DOHH2 (cell line): ENCODE data around the gene C9orf152.

Source experiments
- H3F3A ChIP-seq: fragments of 200-600 bp; sonication (generic), shearing (Covaris generic); 2 replicates; pipeline ENCODE4 v1.6.0; 2016; ENCODE audit warnings: antibody characterized with exemption, mild to moderate bottlenecking; ENCODE audit not compliant: control insufficient read depth, insufficient read depth
- H3K27ac ChIP-seq: fragments of 200-600 bp; sonication (generic); 2 replicates; pipeline ENCODE4 v1.5.1; 2014; ENCODE audit warnings: low read depth, mild to moderate bottlenecking, low read length, moderate library complexity
- H3K27me3 ChIP-seq: fragments of 200-600 bp; sonication (generic); 2 replicates; pipeline ENCODE4 v1.6.1; 2014; ENCODE audit warnings: mild to moderate bottlenecking, low read length, mixed read lengths; ENCODE audit not compliant: control insufficient read depth
- H3K36me3 ChIP-seq: fragments of 200-600 bp; sonication (generic); 2 replicates; pipeline ENCODE4 v1.6.1; 2014; ENCODE audit warnings: mild to moderate bottlenecking, low read length, moderate library complexity, mixed read lengths; ENCODE audit not compliant: control insufficient read depth
- H3K4me1 ChIP-seq: fragments of 200-600 bp; sonication (generic); 2 replicates; pipeline ENCODE4 v1.6.1; 2014; ENCODE audit warnings: mild to moderate bottlenecking, low read length, mixed read lengths; ENCODE audit not compliant: control insufficient read depth
- H3K4me2 ChIP-seq: fragments of 200-600 bp; sonication (generic); 2 replicates; pipeline ENCODE4 v1.6.0; 2014; ENCODE audit warnings: mild to moderate bottlenecking, low read length, moderate library complexity
- H3K4me3 ChIP-seq: fragments of 200-600 bp; sonication (generic); 2 replicates; pipeline ENCODE4 v1.5.1; 2014; ENCODE audit warnings: mild to moderate bottlenecking, low read length, mixed read lengths
- H3K79me2 ChIP-seq: fragments of 200-600 bp; sonication (generic); 2 replicates; pipeline ENCODE4 v1.6.1; 2014; ENCODE audit warnings: mild to moderate bottlenecking, low read length, mixed read lengths; ENCODE audit not compliant: control insufficient read depth
- H3K9me2 ChIP-seq: fragments of 200-600 bp; sonication (generic); replicated peaks from 2 replicates; pipeline ENCODE4 v1.6.1; 2014; ENCODE audit warnings: mild to moderate bottlenecking, low read length, mixed read lengths; ENCODE audit not compliant: control insufficient read depth
- H3K9me3 ChIP-seq: fragments of 200-600 bp; sonication (generic); 2 replicates; pipeline ENCODE4 v1.6.1; 2014; ENCODE audit warnings: antibody characterized with exemption, low read length, mixed read lengths; ENCODE audit not compliant: control insufficient read depth, insufficient read depth
- H4K20me1 ChIP-seq: fragments of 200-600 bp; sonication (generic); 2 replicates; pipeline ENCODE4 v1.6.0; 2014; ENCODE audit warnings: low read depth, mild to moderate bottlenecking, antibody characterized with exemption, low read length, moderate library complexity; ENCODE audit not compliant: control insufficient read depth, insufficient read depth
- EZH2phosphoT487 ChIP-seq: fragments of 200-600 bp; sonication (generic); IDR thresholded peaks from 2 replicates; pipeline ENCODE4 v1.6.1; 2017; ENCODE audit warnings: borderline replicate concordance, mild to moderate bottlenecking, antibody characterized with exemption, low read length, moderate library complexity, mixed read lengths
- TF ChIP-seq, protein P1 (sequence below): fragments of 200-600 bp; sonication (generic); IDR thresholded peaks from one replicate; pipeline ENCODE4 v1.5.1; 2014; ENCODE audit warnings: antibody characterized with exemption, mild to moderate bottlenecking, low read depth, low read length; ENCODE audit not compliant: poor library complexity, severe bottlenecking

The C9orf152 gene

DNA sequence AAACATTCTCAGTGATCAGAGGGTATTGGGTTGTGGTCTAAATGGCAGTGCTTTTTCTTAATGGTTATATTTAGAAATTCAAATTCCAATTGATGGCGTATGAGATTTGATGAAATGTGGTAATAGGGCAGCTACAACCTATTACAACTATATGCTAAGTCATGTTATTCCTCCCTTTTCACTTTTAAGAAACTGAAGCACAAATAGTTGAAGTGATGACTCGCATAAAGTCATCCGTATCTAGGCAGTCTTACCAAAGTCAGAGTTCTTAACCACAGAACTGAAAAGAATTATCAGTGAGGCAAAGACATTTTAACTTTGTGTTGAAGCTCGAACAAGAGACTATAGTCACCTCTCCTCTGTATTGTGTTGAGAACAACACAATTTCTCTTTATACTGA is 28.2 kb downstream of the C9orf152 start:
- peaks cover 4% of the 10 kb centered on the region; the same call in 1 of the 2 replicates for H3F3A ChIP-seq
- TF ChIP-seq, protein P1, sequence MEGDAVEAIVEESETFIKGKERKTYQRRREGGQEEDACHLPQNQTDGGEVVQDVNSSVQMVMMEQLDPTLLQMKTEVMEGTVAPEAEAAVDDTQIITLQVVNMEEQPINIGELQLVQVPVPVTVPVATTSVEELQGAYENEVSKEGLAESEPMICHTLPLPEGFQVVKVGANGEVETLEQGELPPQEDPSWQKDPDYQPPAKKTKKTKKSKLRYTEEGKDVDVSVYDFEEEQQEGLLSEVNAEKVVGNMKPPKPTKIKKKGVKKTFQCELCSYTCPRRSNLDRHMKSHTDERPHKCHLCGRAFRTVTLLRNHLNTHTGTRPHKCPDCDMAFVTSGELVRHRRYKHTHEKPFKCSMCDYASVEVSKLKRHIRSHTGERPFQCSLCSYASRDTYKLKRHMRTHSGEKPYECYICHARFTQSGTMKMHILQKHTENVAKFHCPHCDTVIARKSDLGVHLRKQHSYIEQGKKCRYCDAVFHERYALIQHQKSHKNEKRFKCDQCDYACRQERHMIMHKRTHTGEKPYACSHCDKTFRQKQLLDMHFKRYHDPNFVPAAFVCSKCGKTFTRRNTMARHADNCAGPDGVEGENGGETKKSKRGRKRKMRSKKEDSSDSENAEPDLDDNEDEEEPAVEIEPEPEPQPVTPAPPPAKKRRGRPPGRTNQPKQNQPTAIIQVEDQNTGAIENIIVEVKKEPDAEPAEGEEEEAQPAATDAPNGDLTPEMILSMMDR = no peak
- no peak for TF ChIP-seq EZH2phosphoT487
- H4K20me1 ChIP-seq = no peaks in the 10 kb centered on the region
- no peaks in the 10 kb centered on the region for H3K36me3 ChIP-seq
- H3K4me3 ChIP-seq = no peak overlapping the region
- H3K9me3 ChIP-seq = no peaks in the 10 kb centered on the region
- H3K79me2 ChIP-seq = no peaks in the 10 kb centered on the region
- H3K9me2 ChIP-seq = no peaks in the 10 kb centered on the region
- H3K27ac ChIP-seq = no peak overlapping the region
- no peak overlapping the region for H3K4me2 ChIP-seq
- no peaks in the 10 kb centered on the region for H3K27me3 ChIP-seq
- no peaks in the 10 kb centered on the region for H3K4me1 ChIP-seq

DNA sequence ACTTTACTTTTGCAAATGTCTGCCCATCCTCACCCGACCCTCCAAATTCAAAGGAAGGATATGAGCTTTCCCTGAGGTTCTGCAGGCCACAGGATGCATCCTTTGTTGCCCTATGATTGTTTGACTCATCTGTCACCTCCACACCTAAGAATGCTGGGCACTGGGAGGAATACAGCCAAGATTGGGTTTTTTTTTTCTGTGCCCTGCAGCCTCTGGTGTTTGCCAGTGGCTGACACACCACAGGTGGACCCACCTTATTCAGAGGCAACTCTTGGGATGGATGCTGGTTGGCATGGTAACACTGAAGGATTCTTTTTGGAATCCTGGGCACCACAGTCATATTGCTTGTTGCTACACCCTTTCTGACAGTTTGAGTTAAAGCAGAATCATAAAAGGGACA is 29.7 kb downstream of the C9orf152 start:
- Histone ChIP-seq H3K27me3 (no peaks in the 10 kb centered on the region), H3K9me2 (no peaks in the 10 kb centered on the region), H3F3A (peaks cover 10% of the 10 kb centered on the region), H3K4me2 (no peak overlapping the region), H3K36me3 (no peaks in the 10 kb centered on the region), H3K27ac (no peak overlapping the region), H3K4me3 (no peak overlapping the region), H3K9me3 (no peaks in the 10 kb centered on the region), H3K4me1 (no peaks in the 10 kb centered on the region), H4K20me1 (no peaks in the 10 kb centered on the region), H3K79me2 (no peaks in the 10 kb centered on the region)
- TF ChIP-seq, protein P1 = no peak

DNA sequence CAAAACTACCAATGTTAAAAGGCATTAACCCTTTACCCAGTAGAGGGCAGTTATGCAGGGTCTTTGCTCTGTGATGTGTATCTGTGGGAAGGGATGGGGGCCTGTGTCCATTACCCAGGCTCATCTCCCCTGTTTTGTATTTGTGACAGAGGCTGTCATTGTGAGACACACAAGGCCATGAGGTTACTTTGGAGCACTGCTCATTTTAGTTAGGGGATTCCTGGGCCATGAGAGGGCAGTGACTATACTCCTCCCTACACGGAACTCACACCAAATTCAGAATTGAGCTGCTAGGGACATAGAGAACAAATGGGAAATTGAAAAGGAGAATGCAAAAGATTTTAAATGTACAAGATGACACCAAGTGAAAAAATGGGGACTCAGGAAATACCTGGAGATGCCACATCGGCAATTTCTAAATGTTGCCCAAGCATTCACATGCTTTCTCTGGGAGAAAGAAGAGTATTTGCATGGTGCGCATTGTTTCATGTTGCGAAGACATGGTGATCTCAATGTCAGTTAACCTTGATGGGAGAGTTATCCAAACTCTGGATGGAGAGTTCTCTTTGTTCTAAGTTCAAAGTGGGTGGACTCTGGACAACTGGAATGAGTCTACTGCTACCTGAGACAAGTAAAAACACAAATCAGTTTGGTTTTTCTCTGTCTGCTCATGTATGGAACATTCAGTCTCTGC is 32.5 kb downstream of the C9orf152 start:
- Histone ChIP-seq H3K27me3 (no peaks in the 10 kb centered on the region), H3K4me2 (no peak overlapping the region), H3K27ac (no peak overlapping the region), H3K79me2 (no peaks in the 10 kb centered on the region), H3F3A (peaks cover 15% of the 10 kb centered on the region), H3K9me3 (no peaks in the 10 kb centered on the region), H3K4me1 (no peaks in the 10 kb centered on the region), H3K9me2 (no peaks in the 10 kb centered on the region), H3K4me3 (no peak overlapping the region), H4K20me1 (peaks cover 5% of the 10 kb centered on the region; the same call in 1 of the 2 replicates), H3K36me3 (peaks cover 14% of the 10 kb centered on the region)
- TF ChIP-seq EZH2phosphoT487 = no peak
- TF ChIP-seq, protein P1 = no peak
